Measurements from ENCODE around the gene NRXN3. TPM values are rescaled to one million over a fixed set of nuclear protein-coding genes. Genes with fewer than 3 reads are reported as not detected.

NRXN3 gene
- total RNA-seq, 2 experiments from 2014 or later: not detected

DNA sequence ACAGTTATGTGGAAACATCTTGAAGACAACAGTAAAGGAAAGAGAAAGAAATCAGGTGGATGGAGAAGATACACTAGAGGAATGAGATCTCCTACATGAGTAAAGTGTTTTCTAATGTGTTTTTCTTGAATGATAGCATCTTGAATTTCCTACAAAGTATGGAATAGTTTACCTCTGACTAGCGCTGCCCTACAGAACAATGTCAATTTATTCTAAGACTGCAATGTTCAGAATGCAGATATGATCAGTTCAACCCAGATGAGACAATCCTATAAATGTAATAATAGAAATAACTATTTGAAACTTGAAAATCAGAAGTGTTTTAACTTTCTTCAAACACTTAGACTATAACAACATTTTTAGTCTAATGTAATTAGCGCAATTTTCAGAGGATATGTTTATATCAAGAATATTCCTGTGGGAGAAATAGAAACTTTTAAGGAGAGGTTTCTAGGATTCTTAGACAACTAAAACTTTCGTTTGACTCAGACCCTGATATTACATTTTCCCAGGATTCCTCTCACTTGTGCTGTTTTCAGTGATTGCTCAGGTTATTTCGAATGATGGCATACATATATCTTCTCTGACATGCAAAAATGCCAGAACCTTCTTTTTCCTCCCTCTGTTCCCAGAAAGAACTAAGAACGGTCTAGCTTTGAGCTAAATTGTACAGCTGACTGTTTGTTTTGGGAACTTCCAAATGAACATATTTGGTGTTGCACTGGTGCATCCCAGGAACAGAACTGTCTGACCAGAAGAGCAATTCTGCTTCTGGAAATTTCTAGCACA, 1023.7 kb downstream of the NRXN3 start:
- no peak for DNase-seq
- Mint-ChIP-seq H3K4me3 (no peak overlapping the region), H3K27ac (no peak overlapping the region), H3K9me3 (peaks cover 6% of the 10 kb centered on the region), H3K36me3 (no peaks in the 10 kb centered on the region), H3K27me3 (no peaks in the 10 kb centered on the region), H3K4me1 (ENCODE audit: low read depth) (no peaks in the 10 kb centered on the region)
- intact Hi-C loops (cut with micrococcal nuclease): no loop called here
- ChIA-PET CTCF (no interaction called here), POLR2A (no interaction called here)

DNA sequence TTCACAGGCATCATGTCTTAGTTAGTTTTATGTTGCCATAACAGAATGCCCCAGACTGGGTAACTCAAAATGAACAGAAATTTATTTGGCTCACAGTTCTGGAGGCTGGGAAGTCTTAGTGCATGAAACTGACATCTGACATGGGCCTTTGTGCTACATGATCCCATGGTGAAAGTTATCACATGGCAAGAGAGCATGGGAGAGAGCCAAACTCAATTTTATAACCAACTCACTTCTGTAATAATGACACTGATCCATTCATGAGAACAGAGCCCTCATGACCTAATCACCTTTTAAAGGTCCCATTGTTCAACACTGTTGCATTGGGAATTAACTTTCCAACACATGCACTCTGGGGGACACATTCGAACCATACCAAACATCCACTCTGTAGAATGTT, 1026.0 kb downstream of the NRXN3 start:
- H3K27me3 Mint-ChIP-seq: no peaks in the 10 kb centered on the region
- H3K36me3 Mint-ChIP-seq: no peaks in the 10 kb centered on the region
- intact Hi-C loops (cut with micrococcal nuclease): no loop called here
- CTCF ChIA-PET: no interaction called here
- H3K4me3 Mint-ChIP-seq: no peak overlapping the region
- DNase-seq: no peak
- POLR2A ChIA-PET: no interaction called here
- H3K9me3 Mint-ChIP-seq: peaks cover 6% of the 10 kb centered on the region
- no peaks in the 10 kb centered on the region for H3K4me1 Mint-ChIP-seq (ENCODE audit: low read depth)
- no peak overlapping the region for H3K27ac Mint-ChIP-seq

DNA sequence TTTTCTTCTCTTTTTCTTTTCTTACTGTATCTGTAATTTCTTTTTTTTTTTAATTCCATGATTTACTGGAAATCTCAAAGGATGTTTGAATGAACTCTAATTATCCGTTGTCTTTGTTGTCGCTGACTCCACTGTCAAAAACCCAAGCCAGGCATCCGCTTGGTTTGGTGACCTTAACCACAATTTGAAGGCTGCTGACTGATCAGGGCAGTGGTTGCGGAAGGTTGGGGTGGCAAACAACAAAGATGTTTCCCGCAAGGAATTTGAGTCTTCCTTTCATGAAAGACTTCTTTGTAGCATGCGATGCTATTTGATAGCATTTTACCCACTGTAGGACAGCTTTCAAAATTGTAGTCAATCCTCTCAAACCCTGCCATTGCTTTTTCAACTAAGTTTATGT, 1027.3 kb downstream of the NRXN3 start:
- H3K27me3 Mint-ChIP-seq: no peaks in the 10 kb centered on the region
- H3K9me3 Mint-ChIP-seq: peaks cover 2% of the 10 kb centered on the region
- H3K27ac Mint-ChIP-seq: no peak overlapping the region
- ChIA-PET CTCF (no interaction called here), POLR2A (no interaction called here)
- DNase-seq: no peak
- no peak overlapping the region for H3K4me3 Mint-ChIP-seq
- H3K4me1 Mint-ChIP-seq (ENCODE audit: low read depth): no peaks in the 10 kb centered on the region
- H3K36me3 Mint-ChIP-seq: no peaks in the 10 kb centered on the region
- intact Hi-C loops (cut with micrococcal nuclease): no loop called here

DNA sequence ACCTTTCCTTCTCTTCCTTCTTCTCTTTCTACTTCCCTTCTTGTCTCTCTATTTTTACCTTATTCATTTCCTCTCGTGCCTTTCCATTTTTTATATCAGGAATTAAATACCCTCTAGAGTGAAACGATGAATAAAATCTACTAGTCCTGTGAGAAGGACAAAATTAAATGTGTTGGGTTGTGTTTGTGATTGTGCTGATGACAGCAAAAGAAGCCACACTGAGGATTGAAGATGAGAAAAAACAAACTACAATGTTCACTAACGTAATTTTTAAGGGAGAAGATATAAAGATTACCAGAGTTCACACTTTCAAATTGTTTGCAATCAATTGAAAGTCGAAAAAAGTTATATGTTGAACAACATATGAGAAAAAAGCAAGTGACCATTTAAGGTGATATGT, 1029.0 kb downstream of the NRXN3 start:
- H3K36me3 Mint-ChIP-seq: no peaks in the 10 kb centered on the region
- intact Hi-C loops (cut with micrococcal nuclease): no loop called here
- POLR2A ChIA-PET: no interaction called here
- no peak overlapping the region for H3K27ac Mint-ChIP-seq
- CTCF ChIA-PET: no interaction called here
- H3K4me3 Mint-ChIP-seq: no peak overlapping the region
- no peaks in the 10 kb centered on the region for H3K4me1 Mint-ChIP-seq (ENCODE audit: low read depth)
- peaks cover 3% of the 10 kb centered on the region for H3K9me3 Mint-ChIP-seq
- DNase-seq: no peak
- no peaks in the 10 kb centered on the region for H3K27me3 Mint-ChIP-seq

DNA sequence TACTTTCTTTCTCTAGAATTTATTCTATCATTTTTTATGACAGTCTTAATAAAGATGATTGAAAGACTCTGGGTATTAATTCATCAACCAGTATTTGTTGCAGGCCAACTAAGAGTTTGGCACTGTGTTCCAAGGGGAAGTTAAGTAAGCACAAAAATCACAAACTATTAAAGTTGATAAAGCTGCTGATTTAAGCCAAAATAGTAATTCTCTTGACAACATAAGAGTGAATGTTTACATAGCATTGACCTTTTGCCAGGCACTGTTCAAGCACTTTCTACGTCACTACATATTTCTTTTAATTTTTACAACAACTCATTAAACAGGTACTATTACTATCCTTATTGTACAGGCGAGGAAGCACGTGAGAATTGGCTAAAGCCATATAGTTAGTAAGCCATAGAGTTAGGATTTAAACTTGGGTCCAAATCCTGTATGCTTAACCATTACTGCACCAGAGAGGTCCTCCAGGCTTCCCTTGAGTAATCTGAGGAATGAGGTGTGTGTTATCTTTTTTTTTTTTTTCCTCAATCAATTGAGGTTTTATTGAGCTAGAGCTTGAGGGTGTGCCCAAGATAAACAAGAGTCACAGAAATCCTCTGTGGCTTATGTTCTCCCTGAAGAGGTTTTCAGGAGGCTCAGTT, 1031.5 kb downstream of the NRXN3 start:
- H3K36me3 Mint-ChIP-seq: no peaks in the 10 kb centered on the region
- peaks cover 3% of the 10 kb centered on the region for H3K9me3 Mint-ChIP-seq
- H3K27me3 Mint-ChIP-seq: no peaks in the 10 kb centered on the region
- H3K4me3 Mint-ChIP-seq: no peak overlapping the region
- no peaks in the 10 kb centered on the region for H3K4me1 Mint-ChIP-seq (ENCODE audit: low read depth)
- no peak overlapping the region for H3K27ac Mint-ChIP-seq
- ChIA-PET CTCF (no interaction called here), POLR2A (no interaction called here)
- intact Hi-C loops (cut with micrococcal nuclease): no loop called here
- DNase-seq: no peak

DNA sequence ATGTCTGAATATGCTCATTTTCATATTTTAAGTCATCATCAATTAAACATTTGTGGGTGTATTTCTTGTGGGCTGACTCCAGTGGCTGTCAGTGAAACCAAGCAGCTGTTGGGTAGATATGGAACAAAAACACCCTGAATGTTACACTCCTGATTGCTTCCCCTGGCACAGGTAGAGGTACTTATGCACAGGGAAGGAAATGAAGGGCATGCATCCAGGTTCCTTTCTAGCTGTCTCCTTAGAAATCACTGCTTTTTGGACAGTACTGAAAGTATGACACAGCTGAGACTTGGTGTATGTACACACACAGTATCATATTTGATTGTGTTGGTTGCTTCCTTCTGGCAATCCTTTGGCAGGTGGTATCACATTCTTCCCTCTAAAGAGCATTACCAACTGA, 1034.4 kb downstream of the NRXN3 start:
- CTCF ChIA-PET: no interaction called here
- Mint-ChIP-seq H3K4me3 (no peak overlapping the region), H3K4me1 (ENCODE audit: low read depth) (no peaks in the 10 kb centered on the region), H3K27ac (no peak overlapping the region), H3K9me3 (peaks cover 3% of the 10 kb centered on the region), H3K36me3 (no peaks in the 10 kb centered on the region), H3K27me3 (no peaks in the 10 kb centered on the region)
- DNase-seq: no peak
- POLR2A ChIA-PET: no interaction called here
- intact Hi-C loops (cut with micrococcal nuclease): no loop called here

DNA sequence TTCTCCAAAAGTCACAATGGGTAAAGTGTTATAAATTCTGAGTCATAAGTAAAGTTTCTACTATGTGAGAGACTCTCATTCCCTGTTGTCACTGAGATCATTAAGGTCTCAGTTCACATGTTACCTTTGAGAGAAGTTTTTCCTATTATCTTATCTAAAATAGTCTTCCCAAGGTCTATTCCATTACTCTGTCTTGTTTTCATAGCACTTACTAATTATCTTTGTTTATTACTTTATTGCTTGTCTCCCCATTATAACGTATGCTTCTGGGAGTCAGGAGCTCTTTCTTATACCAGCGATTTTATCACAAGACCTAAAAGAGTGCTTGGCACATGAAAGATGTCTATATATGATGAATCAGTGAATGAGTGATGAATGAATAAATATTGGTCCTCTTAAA, 1039.2 kb downstream of the NRXN3 start:
- CTCF ChIA-PET: no interaction called here
- H3K4me3 Mint-ChIP-seq: no peak overlapping the region
- POLR2A ChIA-PET: no interaction called here
- peaks cover 7% of the 10 kb centered on the region for H3K9me3 Mint-ChIP-seq
- no peak for DNase-seq
- no peaks in the 10 kb centered on the region for H3K4me1 Mint-ChIP-seq (ENCODE audit: low read depth)
- no peak overlapping the region for H3K27ac Mint-ChIP-seq
- intact Hi-C loops (cut with micrococcal nuclease): no loop called here
- no peaks in the 10 kb centered on the region for H3K36me3 Mint-ChIP-seq
- H3K27me3 Mint-ChIP-seq: no peaks in the 10 kb centered on the region

DNA sequence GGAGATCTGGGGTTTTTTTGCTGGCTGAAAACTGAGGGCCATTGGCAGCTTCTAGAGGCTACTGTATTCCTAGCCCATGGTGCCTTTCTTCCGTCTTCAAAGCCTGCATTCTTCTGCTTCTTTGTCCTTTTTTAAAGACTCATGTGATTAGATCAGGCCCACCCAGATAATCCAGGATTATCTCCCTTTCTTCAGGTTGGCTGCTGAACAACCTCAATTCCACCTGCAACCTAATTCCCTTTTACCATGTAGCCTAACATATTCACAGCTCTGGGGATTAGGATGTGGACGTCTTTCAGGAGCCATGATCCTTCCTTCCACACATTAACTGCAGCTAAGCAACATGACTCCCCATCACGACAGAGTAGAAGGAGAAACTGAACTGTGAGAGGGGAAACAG, 1055.6 kb downstream of the NRXN3 start:
- no peak overlapping the region for H3K27ac Mint-ChIP-seq
- peaks cover 17% of the 10 kb centered on the region for H3K9me3 Mint-ChIP-seq
- CTCF ChIA-PET: no interaction called here
- no peaks in the 10 kb centered on the region for H3K27me3 Mint-ChIP-seq
- H3K36me3 Mint-ChIP-seq: no peaks in the 10 kb centered on the region
- no peaks in the 10 kb centered on the region for H3K4me1 Mint-ChIP-seq (ENCODE audit: low read depth)
- intact Hi-C loops (cut with micrococcal nuclease): no loop called here
- DNase-seq: no peak
- H3K4me3 Mint-ChIP-seq: no peak overlapping the region
- POLR2A ChIA-PET: no interaction called here

DNA sequence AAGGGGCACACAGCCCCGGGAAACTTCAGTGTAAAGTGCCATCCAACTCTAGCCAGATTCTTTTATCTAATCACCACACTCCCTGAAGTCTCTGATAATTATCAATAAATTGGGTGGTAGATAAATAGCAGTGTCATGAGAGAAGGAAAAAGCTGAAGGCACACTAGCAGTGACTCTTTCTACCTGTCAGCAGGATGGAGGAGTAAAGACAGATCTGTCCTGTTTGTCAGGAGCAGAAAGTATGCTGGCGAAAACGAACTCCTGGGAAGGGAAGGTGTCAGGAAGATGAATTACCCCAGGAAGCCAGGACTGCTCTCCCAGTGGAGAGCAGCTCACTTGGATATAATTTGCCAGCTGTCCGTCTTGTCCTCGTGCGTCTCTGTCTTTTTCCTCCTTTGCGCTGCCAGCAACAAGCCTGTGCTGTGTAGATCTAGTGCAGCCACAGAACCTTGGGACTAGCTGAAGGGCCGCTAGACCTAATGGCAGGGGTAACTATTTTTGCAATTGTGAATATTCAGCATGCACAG, 1059.3 kb downstream of the NRXN3 start:
- peaks cover 4% of the 10 kb centered on the region for H3K9me3 Mint-ChIP-seq
- no peaks in the 10 kb centered on the region for H3K4me1 Mint-ChIP-seq (ENCODE audit: low read depth)

DNA sequence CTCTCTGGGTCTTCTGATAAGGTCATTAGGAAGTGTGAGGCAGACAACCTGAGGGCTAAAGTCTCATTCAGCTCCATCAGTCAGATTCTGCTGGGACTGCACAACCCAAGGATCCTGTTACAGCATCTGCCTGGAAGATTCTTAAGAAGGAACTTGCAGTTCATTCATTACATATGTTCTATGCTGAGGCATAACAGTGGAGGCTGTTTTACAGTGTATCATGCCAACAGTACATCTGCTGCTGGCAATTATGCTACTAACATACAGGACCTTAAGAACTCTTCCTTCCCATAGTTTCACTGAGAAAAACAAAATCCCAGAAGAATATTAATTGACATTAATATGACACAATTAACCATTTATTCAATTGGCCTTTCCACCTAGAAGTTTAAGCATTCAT, 1072.5 kb downstream of the NRXN3 start:
- H3K27ac Mint-ChIP-seq: no peak overlapping the region
- POLR2A ChIA-PET: no interaction called here
- CTCF ChIA-PET: no interaction called here
- peaks cover 5% of the 10 kb centered on the region for H3K9me3 Mint-ChIP-seq
- H3K27me3 Mint-ChIP-seq: no peaks in the 10 kb centered on the region
- H3K4me3 Mint-ChIP-seq: no peak overlapping the region
- intact Hi-C loops (cut with micrococcal nuclease): no loop called here
- no peak for DNase-seq
- H3K36me3 Mint-ChIP-seq: no peaks in the 10 kb centered on the region
- H3K4me1 Mint-ChIP-seq (ENCODE audit: low read depth): no peaks in the 10 kb centered on the region

More for the DNA sequence above, 1059.3 kb downstream of the NRXN3 start:
- Mint-ChIP-seq H3K27ac (no peak overlapping the region), H3K27me3 (no peaks in the 10 kb centered on the region), H3K36me3 (no peaks in the 10 kb centered on the region), H3K4me3 (no peak overlapping the region)
- POLR2A ChIA-PET: no interaction called here
- CTCF ChIA-PET: no interaction called here
- DNase-seq: no peak
- intact Hi-C loops (cut with micrococcal nuclease): no loop called here

DNA sequence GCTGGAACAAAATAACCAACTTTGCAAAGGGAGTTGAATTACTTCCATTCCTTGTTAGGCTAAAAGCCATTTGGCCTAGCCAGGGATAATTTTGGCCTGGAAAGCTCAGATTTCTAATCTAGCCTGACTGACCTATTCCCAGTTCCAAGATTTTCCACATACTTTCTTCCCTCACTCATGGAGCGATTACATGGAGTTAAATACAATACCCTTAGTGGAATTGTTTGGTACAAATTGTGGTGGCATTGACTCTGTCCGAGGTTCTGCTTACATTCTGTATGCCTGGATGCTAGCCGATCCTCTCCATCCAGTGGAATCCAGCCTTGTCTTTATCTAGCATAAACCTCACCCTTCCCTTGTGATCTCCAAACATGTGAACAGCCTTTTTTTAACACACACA, 1076.0 kb downstream of the NRXN3 start:
- H3K9me3 Mint-ChIP-seq: peaks cover 1% of the 10 kb centered on the region
- no peaks in the 10 kb centered on the region for H3K4me1 Mint-ChIP-seq (ENCODE audit: low read depth)
- H3K27me3 Mint-ChIP-seq: no peaks in the 10 kb centered on the region
- DNase-seq: no peak
- intact Hi-C loops (cut with micrococcal nuclease): no loop called here
- H3K36me3 Mint-ChIP-seq: no peaks in the 10 kb centered on the region
- no peak overlapping the region for H3K4me3 Mint-ChIP-seq
- CTCF ChIA-PET: no interaction called here
- no peak overlapping the region for H3K27ac Mint-ChIP-seq
- POLR2A ChIA-PET: no interaction called here

DNA sequence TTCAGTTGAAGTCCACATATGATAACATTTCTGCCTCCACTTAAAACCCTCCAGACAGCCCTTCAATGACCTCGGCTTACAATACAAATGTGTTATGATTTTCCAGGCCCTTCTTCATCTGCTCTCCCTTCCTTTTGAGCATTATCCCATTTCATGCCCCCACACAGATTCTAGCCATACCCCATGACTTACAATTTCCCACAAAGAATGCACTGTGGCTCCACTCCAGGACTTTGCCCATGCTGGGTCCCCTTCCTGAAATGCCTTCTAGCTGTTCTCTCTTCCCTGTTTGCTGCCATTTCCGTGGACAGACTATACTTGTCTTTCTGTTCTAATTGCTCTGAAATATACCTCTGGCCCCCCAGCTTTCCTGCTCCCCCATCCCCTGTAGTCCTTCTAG, 1078.0 kb downstream of the NRXN3 start:
- ChIA-PET POLR2A (no interaction called here), CTCF (no interaction called here)
- no peaks in the 10 kb centered on the region for H3K4me1 Mint-ChIP-seq (ENCODE audit: low read depth)
- H3K4me3 Mint-ChIP-seq: no peak overlapping the region
- no peaks in the 10 kb centered on the region for H3K27me3 Mint-ChIP-seq
- no peaks in the 10 kb centered on the region for H3K36me3 Mint-ChIP-seq
- no peak for DNase-seq
- no peak overlapping the region for H3K27ac Mint-ChIP-seq
- intact Hi-C loops (cut with micrococcal nuclease): no loop called here
- peaks cover 3% of the 10 kb centered on the region for H3K9me3 Mint-ChIP-seq

DNA sequence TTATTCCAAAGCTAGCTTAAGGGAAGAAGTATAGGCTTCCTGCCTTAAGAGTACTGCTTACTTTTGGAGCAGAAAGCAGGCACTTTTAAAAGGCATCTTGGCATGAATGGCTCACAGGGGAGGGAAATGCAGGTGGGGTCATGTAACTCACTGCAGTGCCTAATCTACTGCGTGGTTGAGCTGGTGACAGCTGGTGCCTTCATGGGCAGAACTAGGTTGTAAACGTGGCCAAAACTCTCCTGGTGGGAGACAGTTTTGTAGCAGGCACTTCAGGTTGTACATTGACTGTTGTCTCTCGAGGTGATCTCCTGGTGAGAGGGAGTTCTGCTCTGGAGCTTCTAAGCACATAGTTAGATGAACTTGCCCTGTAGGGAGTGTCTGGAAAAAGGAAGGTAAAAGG, 1078.6 kb downstream of the NRXN3 start:
- peaks cover 3% of the 10 kb centered on the region for H3K9me3 Mint-ChIP-seq
- CTCF ChIA-PET: no interaction called here
- H3K4me3 Mint-ChIP-seq: no peak overlapping the region
- intact Hi-C loops (cut with micrococcal nuclease): no loop called here
- no peak for DNase-seq
- no peaks in the 10 kb centered on the region for H3K4me1 Mint-ChIP-seq (ENCODE audit: low read depth)
- H3K27me3 Mint-ChIP-seq: no peaks in the 10 kb centered on the region
- H3K27ac Mint-ChIP-seq: no peak overlapping the region
- no peaks in the 10 kb centered on the region for H3K36me3 Mint-ChIP-seq
- POLR2A ChIA-PET: no interaction called here

All from activated CD4-positive, alpha-beta memory T cell treated with anti-CD3 and anti-CD28 coated beads for 36 hours (primary cell).